ENCODE measurements around the gene RHOD.

- no peak for TF ChIP-seq CTCF (optimal IDR thresholded peaks at IDR 0.05 in 1 of 3, IDR thresholded peaks at IDR 0.05 in 1 of 3, conservative IDR thresholded peaks at IDR 0.05 in 1 of 3; ENCODE audit: extremely low read depth in 1 of 3, insufficient read depth in 2 of 3, low read length in 3 of 3)
- TF ChIP-seq EZH2 (IDR thresholded peaks at IDR 0.05; ENCODE audit: low read length): no peak
Measured at GRCh38 chr11:67027483-67027930, 29.1 kb upstream of the RHOD start.

All from keratinocyte (primary cell).